HG03159 (cell line): ENCODE data around the gene SLC30A10.
"Not testable (repeated sequence)": the region's sequence is repeated elsewhere in the genome, so short reads cannot be mapped to it uniquely, and the experiment has no call there.

Source experiments
- ATAC-seq: cut with Tn5 transposase; IDR thresholded peaks from one replicate; pipeline ENCODE4 v1.9.1; 2021; ENCODE audit warnings: mild to moderate bottlenecking, moderate library complexity; ENCODE audit not compliant: unreplicated experiment

Gene SLC30A10

GRCh38 chr1:219927956-219928790 lies at the start of gene SLC30A10:
TSS of gene SLC30A10 (minus strand) at chr1:219928557. CDS start at chr1:219928440, 117 bp downstream.
- peak; percentile 52 for ATAC-seq

- no peak for ATAC-seq
Observed at GRCh38 chr1:219973213-219973612, 44.9 kb upstream of the SLC30A10 start.

- ATAC-seq: no peak
Observed at GRCh38 chr1:219967361-219967760, 39.0 kb upstream of the SLC30A10 start.

- no peak for ATAC-seq
Observed at GRCh38 chr1:219966071-219966349, 37.7 kb upstream of the SLC30A10 start.

GRCh38 chr1:219965285-219966070 lies 37.1 kb upstream of the SLC30A10 start:
- no peak for ATAC-seq

- no peak for ATAC-seq
Observed at GRCh38 chr1:219963432-219963831, 35.1 kb upstream of the SLC30A10 start.

GRCh38 chr1:219961684-219962083 lies 33.3 kb upstream of the SLC30A10 start:
- no peak for ATAC-seq

- no peak for ATAC-seq
Observed at GRCh38 chr1:219959540-219960203, 31.3 kb upstream of the SLC30A10 start.

GRCh38 chr1:219958875-219959417 lies 30.6 kb upstream of the SLC30A10 start:
- ATAC-seq: no peak

- no peak for ATAC-seq
Observed at GRCh38 chr1:219954736-219955421, 26.5 kb upstream of the SLC30A10 start.

GRCh38 chr1:219954052-219954451 lies 25.7 kb upstream of the SLC30A10 start:
- ATAC-seq: no peak

GRCh38 chr1:219952361-219952760 lies 24.0 kb upstream of the SLC30A10 start:
- no peak for ATAC-seq

GRCh38 chr1:219949227-219949626 lies 20.9 kb upstream of the SLC30A10 start:
- not testable (repeated sequence) for ATAC-seq

GRCh38 chr1:219948766-219949165 lies 20.4 kb upstream of the SLC30A10 start:
- ATAC-seq: not testable (repeated sequence)

GRCh38 chr1:219945795-219946194 lies 17.4 kb upstream of the SLC30A10 start:
- ATAC-seq: peak; percentile 63

- ATAC-seq: no peak
Observed at GRCh38 chr1:219941179-219942118, 13.1 kb upstream of the SLC30A10 start.

- no peak for ATAC-seq
Observed at GRCh38 chr1:219940707-219941106, 12.3 kb upstream of the SLC30A10 start.

- no peak for ATAC-seq
Observed at GRCh38 chr1:219938706-219939105, 10.3 kb upstream of the SLC30A10 start.

GRCh38 chr1:219933763-219934162 lies 5.4 kb upstream of the SLC30A10 start:
- ATAC-seq: not testable (repeated sequence)

GRCh38 chr1:219931033-219931432 lies 2.7 kb upstream of the SLC30A10 start:
- no peak for ATAC-seq
